Right lobe of liver (tissue), 6 donors: ENCODE results near the gene MNAT1. TPM values are rescaled to one million over a fixed set of nuclear protein-coding genes. Genes with fewer than 3 reads are reported as not detected.
A peak's percentile ranks its signal among the peaks of the same experiment; 100 is the strongest.

Experiments used
- ATAC-seq, 4 donors: fragments of 200-7000 bp; cut with Tn5 transposase; one replicate each; pipeline ENCODE4 v1.9.1; 2020; ENCODE audit warnings: mild to moderate bottlenecking in 4 of 4, moderate library complexity in 4 of 4
- DNase-seq, 3 donors: peaks; one replicate each; pipeline ENCODE4 v3.0.0-alpha.2; 2020
- H3K27ac ChIP-seq, 3 donors: fragments of 200-600 bp; one replicate each; pipeline ENCODE4 v1.8.0; 2022
- H3K27me3 ChIP-seq, 2 donors: fragments of 200-600 bp; one replicate each; pipeline ENCODE4 v1.8.0; 2022
- H3K36me3 ChIP-seq, 4 donors: fragments of 200-600 bp; sonication (generic) in 1 of 4; one replicate each; pipeline versions ENCODE4 v1.5.1 to v1.8.0; 2017 to 2022; ENCODE audit warnings: control low read depth in 1 of 4
- H3K4me1 ChIP-seq, 4 donors: fragments of 200-600 bp; sonication (generic) in 1 of 4; one replicate each; pipeline versions ENCODE4 v1.5.1 to v1.8.0; 2017 to 2022; ENCODE audit warnings: control low read depth in 1 of 4
- H3K4me3 ChIP-seq, 3 donors: fragments of 200-600 bp; one replicate each; pipeline ENCODE4 v1.8.0; 2022
- H3K9me3 ChIP-seq, 4 donors: fragments of 200-600 bp; sonication (generic) in 1 of 4; one replicate each; pipeline versions ENCODE4 v1.5.1 to v1.8.0; 2017 to 2022; ENCODE audit warnings: control low read depth in 1 of 4
- POLR2A ChIP-seq: fragments of 450-650 bp; IDR thresholded peaks from one replicate; pipeline ENCODE4 v1.6.1; 2017; ENCODE audit warnings: antibody characterized with exemption, mild to moderate bottlenecking
- WGBS: methylation state at CpG from one replicate; pipeline ENCODE4 v1.1.6; 2018; ENCODE audit warnings: low coverage, low lambda C conversion rate; ENCODE audit not compliant: insufficient coverage; ENCODE audit errors: missing lambda C conversion rate; 5-methylcytosine and 5-hydroxymethylcytosine counted together
- intact Hi-C, 2 donors: fragments of 100-400 bp; cut with DNase I; formaldehyde crosslinking; loops; one replicate each; pipeline versions ENCODE4 v1.11.2 to v1.14.1; 2022
- total RNA-seq, 6 experiments: library from RNA; depleted of rRNA in 2 of 6; stranded (reverse); fragments of >200 nt in 2 of 6; fragmentation: NEBNext Ultra II Directional in 3 of 6; extraction: Animal tissue kit (Norgen Biotek cat#: 25700) in 3 of 6; gene quantifications; one replicate each; pipeline versions ENCODE4 v1.1.0 to v1.2.4, GENCODE V29; 2016 to 2023
- TF ChIP-seq, protein P1 (sequence below), 4 donors: fragments of 200-600 bp in 3 of 4; fragments of 450-650 bp in 1 of 4; IDR thresholded peaks; one replicate each; pipeline versions ENCODE4 v1.5.1 to v1.8.0; 2016 to 2022; ENCODE audit warnings: antibody characterized with exemption in 4 of 4, mild to moderate bottlenecking in 2 of 4
- donor health status: DM: no; HTN: yes; CAD: no.
- donor health status: DM: no; HTN: no; CAD: no.
- donor health status: DM: no; HTN: no; CAD: no.
- donor health status: DM: no; HTN: yes; CAD: no.
- donor health status: DM: no; HTN: yes; CAD: no.

The MNAT1 gene
- total RNA-seq, 6 experiments from 2014 or later, result 10.5 to 15.2 (median 12.3) TPM

DNA sequence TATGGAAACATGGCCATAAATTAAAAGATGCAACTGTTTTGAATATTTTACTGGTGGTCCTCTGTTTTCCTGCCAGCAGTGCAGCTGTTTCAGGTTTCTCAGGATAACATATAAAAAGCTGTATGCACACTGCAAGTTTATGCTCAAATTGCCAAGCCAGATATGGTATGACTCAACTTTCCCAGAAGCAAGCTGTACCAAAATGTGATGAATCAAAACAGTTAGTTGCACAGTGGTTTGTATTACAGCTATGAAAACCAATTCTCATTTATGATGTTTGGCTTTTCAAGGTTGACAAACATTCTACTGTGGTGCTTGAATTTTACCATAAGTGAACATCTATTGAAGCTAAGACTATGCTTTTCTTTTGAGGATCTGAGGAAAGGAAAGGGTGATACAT is 230.8 kb downstream of the MNAT1 start:
- no peaks in the 10 kb centered on the region for H3K27me3 ChIP-seq
- TF ChIP-seq, protein P1, sequence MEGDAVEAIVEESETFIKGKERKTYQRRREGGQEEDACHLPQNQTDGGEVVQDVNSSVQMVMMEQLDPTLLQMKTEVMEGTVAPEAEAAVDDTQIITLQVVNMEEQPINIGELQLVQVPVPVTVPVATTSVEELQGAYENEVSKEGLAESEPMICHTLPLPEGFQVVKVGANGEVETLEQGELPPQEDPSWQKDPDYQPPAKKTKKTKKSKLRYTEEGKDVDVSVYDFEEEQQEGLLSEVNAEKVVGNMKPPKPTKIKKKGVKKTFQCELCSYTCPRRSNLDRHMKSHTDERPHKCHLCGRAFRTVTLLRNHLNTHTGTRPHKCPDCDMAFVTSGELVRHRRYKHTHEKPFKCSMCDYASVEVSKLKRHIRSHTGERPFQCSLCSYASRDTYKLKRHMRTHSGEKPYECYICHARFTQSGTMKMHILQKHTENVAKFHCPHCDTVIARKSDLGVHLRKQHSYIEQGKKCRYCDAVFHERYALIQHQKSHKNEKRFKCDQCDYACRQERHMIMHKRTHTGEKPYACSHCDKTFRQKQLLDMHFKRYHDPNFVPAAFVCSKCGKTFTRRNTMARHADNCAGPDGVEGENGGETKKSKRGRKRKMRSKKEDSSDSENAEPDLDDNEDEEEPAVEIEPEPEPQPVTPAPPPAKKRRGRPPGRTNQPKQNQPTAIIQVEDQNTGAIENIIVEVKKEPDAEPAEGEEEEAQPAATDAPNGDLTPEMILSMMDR (IDR thresholded peaks at IDR 0.05), result no peak
- TF ChIP-seq POLR2A, result no peak
- H3K36me3 ChIP-seq, result no peaks in the 10 kb centered on the region
- no peak overlapping the region for H3K4me3 ChIP-seq
- no peak overlapping the region for H3K27ac ChIP-seq
- ATAC-seq, result no peak
- no peak for DNase-seq
- no peaks in the 10 kb centered on the region for H3K9me3 ChIP-seq
- intact Hi-C loops, result no loop called here
- no peaks in the 10 kb centered on the region for H3K4me1 ChIP-seq

GRCh38 chr14:60968099-60968498 is 233.5 kb downstream of the MNAT1 start:
- no peaks in the 10 kb centered on the region for H3K36me3 ChIP-seq
- intact Hi-C loops, result no loop called here
- H3K27ac ChIP-seq, result no peak overlapping the region
- TF ChIP-seq, protein P1 (IDR thresholded peaks at IDR 0.05), result no peak
- no peaks in the 10 kb centered on the region for H3K4me1 ChIP-seq
- H3K4me3 ChIP-seq, result no peak overlapping the region
- H3K27me3 ChIP-seq, result no peaks in the 10 kb centered on the region
- no peak for DNase-seq
- WGBS, result 82% methylated on average over 1 of the region's 1 CpG
- H3K9me3 ChIP-seq, result no peaks in the 10 kb centered on the region
- ATAC-seq, result no peak

- Histone ChIP-seq H3K27me3 (no peaks in the 10 kb centered on the region), H3K27ac (no peak overlapping the region), H3K36me3 (no peaks in the 10 kb centered on the region), H3K4me3 (no peak overlapping the region), H3K9me3 (no peaks in the 10 kb centered on the region), H3K4me1 (no peaks in the 10 kb centered on the region)
- ATAC-seq (no peak), DNase-seq (no peak)
- intact Hi-C loops, result no loop called here
- TF ChIP-seq, protein P1 (IDR thresholded peaks at IDR 0.05), result no peak
- TF ChIP-seq POLR2A, result no peak
Measured at GRCh38 chr14:60968671-60969070, 234.1 kb downstream of the MNAT1 start.

DNA sequence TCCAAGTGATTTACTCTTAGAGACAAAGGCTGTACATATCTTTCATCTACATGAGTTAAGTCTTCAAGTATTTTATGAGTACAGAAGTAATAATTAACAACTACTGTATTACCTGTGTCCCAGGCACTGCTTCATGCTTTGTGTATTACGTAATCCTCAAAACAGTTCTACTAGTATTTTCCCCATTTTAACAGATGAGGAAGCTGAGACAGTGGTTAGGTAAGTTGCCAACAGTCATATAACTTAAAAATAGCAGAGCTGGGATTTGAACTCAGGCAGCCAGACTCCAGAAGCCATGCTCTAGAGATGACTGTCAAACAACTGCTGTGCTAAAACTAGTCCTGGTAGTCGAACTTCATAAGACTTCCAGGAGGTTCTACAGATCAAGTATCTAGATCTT is 235.6 kb downstream of the MNAT1 start:
- TF ChIP-seq POLR2A, result no peak
- TF ChIP-seq, protein P1 (IDR thresholded peaks at IDR 0.05), result no peak
- H3K27ac ChIP-seq, result no peak overlapping the region
- H3K36me3 ChIP-seq, result no peaks in the 10 kb centered on the region
- WGBS, result 83% methylated on average over 2 of the region's 2 CpGs
- DNase-seq, result no peak
- no peaks in the 10 kb centered on the region for H3K9me3 ChIP-seq
- H3K4me3 ChIP-seq, result no peak overlapping the region
- peak in 1 of 4 donors; percentile 37 for ATAC-seq
- intact Hi-C loops, result no loop called here
- H3K4me1 ChIP-seq, result no peaks in the 10 kb centered on the region
- H3K27me3 ChIP-seq, result no peaks in the 10 kb centered on the region

GRCh38 chr14:60971271-60971670 is 236.7 kb downstream of the MNAT1 start:
- ATAC-seq, result no peak
- 25% methylated on average over 2 of the region's 2 CpGs for WGBS
- no peak overlapping the region for H3K4me3 ChIP-seq
- H3K27ac ChIP-seq, result no peak overlapping the region
- TF ChIP-seq, protein P1 (IDR thresholded peaks at IDR 0.05), result no peak
- no peak for TF ChIP-seq POLR2A
- H3K36me3 ChIP-seq, result no peaks in the 10 kb centered on the region
- no peak for DNase-seq
- intact Hi-C loops, result no loop called here
- no peaks in the 10 kb centered on the region for H3K9me3 ChIP-seq
- no peaks in the 10 kb centered on the region for H3K27me3 ChIP-seq
- no peaks in the 10 kb centered on the region for H3K4me1 ChIP-seq
